ENCODE data around the gene TMEM178B. TPM values are rescaled to one million over a fixed set of nuclear protein-coding genes. Genes with fewer than 3 reads are reported as not detected.

The TMEM178B gene
- total and polyA plus RNA-seq, 2 of the 4 experiments (the other 2 are of a cell fraction) = under 0.01 to 0.05 TPM

DNA sequence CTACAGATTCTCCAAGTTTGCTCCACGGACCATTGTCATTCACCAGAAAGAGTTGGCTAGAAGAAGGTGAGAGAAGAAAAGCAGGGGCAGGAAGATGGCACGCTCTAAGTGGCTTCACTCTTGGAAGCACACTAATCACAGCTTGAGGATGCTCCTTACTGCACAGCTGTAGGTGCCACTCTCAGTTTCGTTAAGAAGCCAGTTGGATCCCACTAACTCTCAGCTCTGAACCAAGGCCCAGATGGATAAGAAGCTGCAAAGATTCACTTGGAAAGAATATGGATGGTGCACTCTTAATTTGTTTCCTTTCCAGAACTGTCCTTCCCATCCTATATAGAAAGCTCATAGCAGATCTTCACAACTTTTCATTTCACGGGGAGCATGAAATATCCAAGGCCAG is 382.8 kb downstream of the TMEM178B start:
- no peak for DNase-seq
- no peak overlapping the region for H3K18ac ChIP-seq (ENCODE audit: low read depth, low read length)
- no peak overlapping the region for H2AFZ ChIP-seq (replicated peaks; ENCODE audit: low read length, poor library complexity)
- H3K4me1 ChIP-seq (ENCODE audit: control insufficient read depth, insufficient read depth, low read length) = no peaks in the 10 kb centered on the region
- no peak overlapping the region for H4K91ac ChIP-seq (ENCODE audit: insufficient read depth, low read depth, low read length)
- TF ChIP-seq SMC3 (IDR thresholded peaks at IDR 0.05; ENCODE audit: low read depth, low read length) (no peak), CHD1 (IDR thresholded peaks at IDR 0.05; ENCODE audit: low read depth, low read length) (no peak)
- TF ChIP-seq, protein P1, sequence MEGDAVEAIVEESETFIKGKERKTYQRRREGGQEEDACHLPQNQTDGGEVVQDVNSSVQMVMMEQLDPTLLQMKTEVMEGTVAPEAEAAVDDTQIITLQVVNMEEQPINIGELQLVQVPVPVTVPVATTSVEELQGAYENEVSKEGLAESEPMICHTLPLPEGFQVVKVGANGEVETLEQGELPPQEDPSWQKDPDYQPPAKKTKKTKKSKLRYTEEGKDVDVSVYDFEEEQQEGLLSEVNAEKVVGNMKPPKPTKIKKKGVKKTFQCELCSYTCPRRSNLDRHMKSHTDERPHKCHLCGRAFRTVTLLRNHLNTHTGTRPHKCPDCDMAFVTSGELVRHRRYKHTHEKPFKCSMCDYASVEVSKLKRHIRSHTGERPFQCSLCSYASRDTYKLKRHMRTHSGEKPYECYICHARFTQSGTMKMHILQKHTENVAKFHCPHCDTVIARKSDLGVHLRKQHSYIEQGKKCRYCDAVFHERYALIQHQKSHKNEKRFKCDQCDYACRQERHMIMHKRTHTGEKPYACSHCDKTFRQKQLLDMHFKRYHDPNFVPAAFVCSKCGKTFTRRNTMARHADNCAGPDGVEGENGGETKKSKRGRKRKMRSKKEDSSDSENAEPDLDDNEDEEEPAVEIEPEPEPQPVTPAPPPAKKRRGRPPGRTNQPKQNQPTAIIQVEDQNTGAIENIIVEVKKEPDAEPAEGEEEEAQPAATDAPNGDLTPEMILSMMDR (conservative IDR thresholded peaks at IDR 0.05; ENCODE audit: low read depth, low read length) = no peak
- no peak overlapping the region for H2BK120ac ChIP-seq (ENCODE audit: low read depth, low read length)
- H3K9me1 ChIP-seq (ENCODE audit: insufficient read depth, low read length) = no peaks in the 10 kb centered on the region
- H3K4me2 ChIP-seq (ENCODE audit: low read depth, low read length) = no peak overlapping the region
- H4K20me1 ChIP-seq (ENCODE audit: insufficient read depth, low read length) = no peaks in the 10 kb centered on the region
- no peak overlapping the region for H3K14ac ChIP-seq (replicated peaks; ENCODE audit: low read depth, low read length)
- intact Hi-C loops (cut with micrococcal nuclease) (no loop called here), dilution Hi-C loops (cut with HindIII; ENCODE audit: low sequenced_read_pairs, unreplicated experiment) (no loop called here), in situ Hi-C loops (cut with MboI; ENCODE audit: low sequenced_read_pairs) (no loop called here)
- no peak overlapping the region for H4K5ac ChIP-seq (ENCODE audit: low read depth, low read length)
- no peaks in the 10 kb centered on the region for H3K36me3 ChIP-seq (ENCODE audit: control insufficient read depth, insufficient read depth, low read length)
- peaks cover 2% of the 10 kb centered on the region; the same call in 1 of the 2 replicates for H3K9me3 ChIP-seq (ENCODE audit: control insufficient read depth, insufficient read depth, low read length)
- H3K9ac ChIP-seq (ENCODE audit: low read depth, low read length) = no peak overlapping the region
- no TSS peak for BruUV-seq (replicated peaks)
- H3K4ac ChIP-seq (ENCODE audit: low read depth, low read length) = no peak overlapping the region
- ChIA-PET CTCF (no interaction called here), POLR2A (ENCODE audit: unreplicated experiment) (no interaction called here)
- H3K4me3 ChIP-seq (ENCODE audit: insufficient read depth, low read depth, low read length) = no peak overlapping the region
- H3K56ac ChIP-seq (ENCODE audit: extremely low read depth, insufficient read depth, low read length) = no peak overlapping the region
- ATAC-seq (ENCODE audit: low read depth) = no peak
- H2BK20ac ChIP-seq (ENCODE audit: low read depth, low read length) = no peak overlapping the region
- no peak overlapping the region for H2AK9ac ChIP-seq (replicated peaks; ENCODE audit: low read depth, low read length, poor library complexity)
- H3K79me1 ChIP-seq (ENCODE audit: low read depth in 1 of 2, low read length in 2 of 2) = no peaks in the 10 kb centered on the region
- no peak overlapping the region for H4K8ac ChIP-seq (ENCODE audit: low read depth in 2 of 2, low read length in 2 of 2)
- no peak overlapping the region for H2BK5ac ChIP-seq (ENCODE audit: low read depth, low read length, poor library complexity, severe bottlenecking)
- H3K27me3 ChIP-seq (ENCODE audit: control insufficient read depth, insufficient read depth, low read length) = no peaks in the 10 kb centered on the region
- no peak overlapping the region for H3K23ac ChIP-seq (ENCODE audit: low read depth, low read length)
- no peak overlapping the region for H2BK15ac ChIP-seq (ENCODE audit: low read depth, low read length)
- no CpG with 5 or more reads among the region's 4 CpGs for WGBS, 2 experiments (ENCODE audit: extremely low coverage in 2 of 2, insufficient read length in 1 of 2)
- H3K27ac ChIP-seq (ENCODE audit: insufficient read depth, low read length) = no peak overlapping the region
- no peak overlapping the region for H2AK5ac ChIP-seq (ENCODE audit: low read depth, low read length)

All from IMR-90 (cell line).